NCI-H2081 treated with DMSO at 0.1 percent for 48 hours (cell line): Measurements from ENCODE around the gene ADAMTS1.

ENCODE experiments used
- DNase-seq: peaks from one replicate; lab custom pipeline; 2025; lab: John Stamatoyannopoulos, UW

Gene ADAMTS1

GRCh38 chr21:26844258-26845065 is 747 bp downstream of the ADAMTS1 start:
- DNase-seq = no peak

DNA sequence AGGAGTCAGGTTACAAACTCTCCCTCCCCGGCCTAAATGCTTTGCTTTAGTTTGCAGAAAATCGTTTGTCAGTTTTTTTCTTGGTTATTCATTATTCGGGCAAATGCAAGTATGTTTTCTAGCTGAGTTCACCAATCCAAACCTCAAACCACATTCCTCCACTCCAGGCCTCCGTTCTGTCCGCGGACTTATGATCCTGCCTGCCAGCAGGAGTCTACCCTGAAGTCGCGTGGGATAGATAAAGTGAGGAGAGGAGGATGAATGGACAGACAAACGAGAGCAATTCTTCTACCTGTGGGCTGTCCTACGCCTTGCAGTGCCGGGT is 1.3 kb downstream of the ADAMTS1 start:
- DNase-seq = no peak

DNA sequence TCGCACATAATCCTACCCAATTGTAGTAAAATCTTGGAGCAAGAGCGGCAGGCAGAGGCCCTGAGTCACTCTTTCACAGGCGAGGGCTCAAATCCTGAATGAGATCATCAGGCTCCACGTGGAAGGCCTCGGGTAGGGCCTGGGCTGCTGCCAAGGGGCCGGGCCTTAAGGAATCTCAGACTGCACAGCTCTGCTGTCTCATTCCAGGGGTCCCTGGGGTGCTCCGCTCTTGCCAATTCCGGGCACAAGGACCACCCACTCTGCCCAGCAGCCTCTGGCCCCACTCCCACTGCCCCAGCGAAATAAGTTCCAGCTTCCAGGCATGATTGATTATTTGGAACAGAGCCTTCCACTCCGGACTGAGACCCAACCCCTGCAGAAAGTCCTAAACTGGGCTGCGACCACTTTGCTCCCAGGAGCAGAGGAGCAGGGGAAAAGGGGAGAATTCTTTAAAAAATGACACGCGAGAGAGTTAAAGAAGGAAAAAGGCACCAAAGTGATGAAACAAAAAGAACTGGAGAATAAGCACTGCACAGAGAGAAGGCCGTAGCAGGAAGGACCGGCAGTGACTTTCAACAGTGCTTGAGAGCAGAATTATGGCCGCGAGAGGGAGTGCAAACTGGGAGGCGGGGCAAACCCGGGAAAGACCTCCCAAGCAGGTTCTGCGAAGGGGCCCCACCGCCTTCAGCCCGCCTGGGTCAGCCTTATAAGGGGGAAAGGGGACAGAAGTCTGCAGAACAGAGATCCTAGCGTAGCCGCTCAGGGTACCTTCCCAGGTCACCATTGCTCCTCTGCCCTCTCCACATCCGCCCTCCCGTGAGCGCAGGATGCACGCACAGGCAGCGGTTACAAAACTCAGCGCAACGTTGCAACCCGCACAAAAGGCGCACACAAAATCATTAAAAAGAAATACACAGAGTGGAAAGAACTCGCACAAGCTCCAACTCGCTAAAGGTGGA is 2.0 kb downstream of the ADAMTS1 start:
- DNase-seq = no peak

- DNase-seq = no peak
These were observed 2.9 kb downstream of the ADAMTS1 start for GRCh38 chr21:26842300-26842699.

DNA sequence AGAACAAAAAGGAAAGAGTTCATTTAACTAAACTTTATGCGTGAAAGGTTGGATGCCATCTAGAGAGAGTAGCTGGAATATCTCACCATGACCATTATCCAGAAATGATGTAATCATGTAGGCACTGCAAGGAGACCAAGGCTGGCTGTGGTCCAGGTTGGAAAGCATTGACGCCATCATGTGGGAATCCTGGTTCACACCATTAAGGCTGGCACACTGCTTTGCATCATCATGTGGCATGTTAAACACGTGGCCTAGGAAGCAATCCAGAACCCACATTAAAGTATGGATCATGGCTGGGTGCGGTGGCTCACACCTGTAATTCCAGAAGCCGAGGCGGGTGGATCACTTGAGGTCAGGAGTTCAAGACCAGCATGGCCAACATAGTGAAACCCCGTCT is 4.3 kb downstream of the ADAMTS1 start:
- no peak for DNase-seq

- DNase-seq = no peak
These were observed 5.0 kb downstream of the ADAMTS1 start for GRCh38 chr21:26840201-26840600.

DNA sequence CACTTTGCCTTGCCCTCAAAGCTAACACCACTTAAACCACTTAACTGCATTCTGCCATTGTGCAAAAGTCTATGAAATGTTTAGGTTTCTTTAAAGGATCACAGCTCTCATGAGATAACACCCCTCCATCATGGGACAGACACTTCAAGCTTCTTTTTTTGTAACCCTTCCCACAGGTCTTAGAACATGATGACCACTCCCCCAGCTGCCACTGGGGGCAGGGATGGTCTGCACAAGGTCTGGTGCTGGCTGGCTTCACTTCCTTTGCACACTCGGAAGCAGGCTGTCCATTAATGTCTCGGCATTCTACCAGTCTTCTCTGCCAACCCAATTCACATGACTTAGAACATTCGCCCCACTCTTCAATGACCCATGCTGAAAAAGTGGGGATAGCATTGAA is 7.7 kb downstream of the ADAMTS1 start:
- no peak for DNase-seq

- no peak for DNase-seq
These were observed 8.7 kb downstream of the ADAMTS1 start for GRCh38 chr21:26836528-26836927.

DNA sequence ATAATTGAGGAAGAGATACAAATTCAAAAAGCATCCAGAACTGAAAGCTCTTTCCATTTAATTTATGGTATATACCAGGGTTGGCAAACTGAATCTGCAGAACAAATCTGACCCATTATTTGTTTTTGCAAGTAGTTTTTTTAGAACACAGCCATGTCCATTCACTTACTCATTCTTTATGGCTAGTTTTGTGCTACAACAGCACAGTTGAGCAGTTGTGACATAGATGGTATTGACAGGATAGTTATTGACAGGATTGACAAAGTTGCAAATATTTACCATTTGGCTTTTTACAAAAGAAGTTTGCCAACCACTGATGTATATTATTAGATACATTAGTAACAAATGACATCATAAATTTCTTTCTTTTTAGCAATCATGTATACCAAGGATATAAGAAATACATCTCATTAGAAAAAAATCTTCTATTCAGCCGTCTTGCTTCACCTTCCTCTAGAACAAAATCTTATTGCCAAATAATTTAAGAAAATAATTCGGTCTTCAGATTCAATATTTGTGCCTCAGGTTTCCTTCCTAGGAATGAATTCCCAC is 9.4 kb downstream of the ADAMTS1 start:
- DNase-seq = no peak

GRCh38 chr21:26835027-26835713 is 10.0 kb downstream of the ADAMTS1 start:
- no peak for DNase-seq

GRCh38 chr21:26834181-26834905 is 10.9 kb downstream of the ADAMTS1 start:
- DNase-seq = no peak

- DNase-seq = no peak
These were observed 11.7 kb downstream of the ADAMTS1 start for GRCh38 chr21:26833460-26833939.

DNA sequence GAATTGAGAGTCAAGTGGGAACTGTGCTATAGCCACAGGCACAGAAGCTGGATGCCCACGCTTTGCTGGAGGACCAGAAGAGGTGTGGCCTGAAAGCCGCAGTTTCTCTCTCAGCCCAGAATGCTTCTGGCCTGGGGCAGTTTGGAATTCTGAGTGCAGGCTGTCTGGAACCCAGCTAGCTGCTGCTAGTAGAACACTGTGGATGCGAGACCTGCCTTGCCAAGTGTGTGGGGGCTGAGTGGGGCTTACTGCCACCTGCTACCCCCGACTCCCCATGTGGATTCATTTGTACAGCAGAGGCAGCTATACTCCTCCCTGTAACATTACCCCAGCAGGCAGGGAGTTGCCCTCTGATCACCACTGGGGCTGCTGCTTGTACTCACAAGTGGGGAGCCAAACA is 12.2 kb downstream of the ADAMTS1 start:
- DNase-seq = no peak

DNA sequence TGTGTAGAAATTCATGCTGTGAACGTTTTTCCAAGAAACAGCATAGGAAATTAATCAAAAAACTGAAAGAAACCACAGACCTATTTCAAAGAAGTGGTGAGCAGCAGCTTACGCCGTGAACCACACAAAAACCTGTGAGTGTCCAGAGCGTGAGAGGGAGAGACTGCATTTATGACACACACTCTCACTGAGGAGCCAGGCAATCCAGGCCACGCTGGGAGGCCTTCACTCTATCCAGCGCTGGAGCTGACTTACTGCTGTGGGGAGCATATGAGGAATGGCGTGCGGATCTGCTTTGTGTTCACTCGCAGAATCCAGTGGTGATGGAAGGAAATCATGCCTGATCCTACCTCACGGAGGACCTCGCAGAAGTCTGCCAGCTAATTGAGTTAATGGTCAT is 12.7 kb downstream of the ADAMTS1 start:
- no peak for DNase-seq

DNA sequence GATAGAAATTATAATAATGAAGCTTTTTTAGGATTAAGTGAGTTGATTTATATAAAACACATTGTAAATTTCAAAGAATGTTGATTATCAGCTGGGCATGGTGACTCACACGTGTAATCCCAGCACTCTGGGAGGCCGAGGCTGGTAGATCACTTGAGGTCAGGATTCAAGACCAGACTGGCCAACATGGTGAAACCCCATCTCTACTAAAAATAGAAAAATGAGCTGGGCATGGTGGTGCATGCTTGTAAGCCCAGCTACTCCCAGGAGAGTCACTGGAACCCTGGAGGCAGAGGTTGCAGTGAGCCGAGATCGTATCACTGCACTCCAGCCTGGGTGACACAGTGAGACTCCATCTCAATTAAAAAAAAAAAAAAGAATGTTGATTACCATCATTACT is 18.4 kb downstream of the ADAMTS1 start:
- no peak for DNase-seq

DNA sequence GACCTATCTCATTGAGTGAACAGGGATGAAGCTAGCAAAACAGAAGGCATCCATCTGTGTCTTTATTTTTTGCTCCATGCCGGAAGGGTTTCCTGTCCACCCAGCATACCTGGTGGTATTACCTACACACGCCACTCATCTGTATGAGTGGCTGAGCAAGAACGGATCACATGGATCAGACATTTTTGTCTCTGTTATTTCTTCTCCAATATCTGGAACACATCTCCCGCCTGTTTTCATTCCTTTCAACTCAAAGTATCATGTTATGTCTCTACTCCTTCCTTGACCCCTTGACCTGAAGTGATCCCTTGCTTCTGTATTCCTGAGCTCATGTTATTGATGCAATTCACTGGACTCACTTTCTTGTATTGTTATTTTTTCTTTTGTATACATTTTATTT is 24.7 kb downstream of the ADAMTS1 start:
- no peak for DNase-seq

DNA sequence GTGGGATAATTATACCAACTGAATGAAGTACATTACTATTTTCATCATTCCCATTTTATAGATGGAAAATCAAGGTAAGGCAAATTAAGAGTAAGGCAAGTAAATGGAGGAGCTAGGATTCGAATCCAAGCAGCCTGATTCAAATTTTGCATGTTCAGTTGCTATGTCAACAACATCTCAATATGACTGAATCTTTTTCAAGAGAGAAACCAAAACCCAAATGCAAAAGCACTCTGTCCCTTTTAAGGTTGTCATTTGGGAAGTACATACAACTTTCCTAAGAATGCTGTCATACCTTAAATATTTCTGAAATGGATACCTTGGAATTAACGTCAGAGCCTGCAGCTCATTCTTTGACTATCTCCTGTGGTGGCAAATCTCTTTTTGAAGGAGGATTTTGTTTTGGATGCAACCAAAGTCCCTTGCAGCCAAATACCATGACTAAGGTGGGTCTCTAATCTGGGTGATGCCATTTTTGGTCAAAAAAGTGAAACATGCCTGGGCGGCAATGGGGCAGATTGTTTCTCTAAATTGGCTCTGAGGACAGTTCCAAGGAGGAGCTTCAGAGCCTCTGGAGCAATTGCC is 25.4 kb downstream of the ADAMTS1 start:
- DNase-seq = no peak

DNA sequence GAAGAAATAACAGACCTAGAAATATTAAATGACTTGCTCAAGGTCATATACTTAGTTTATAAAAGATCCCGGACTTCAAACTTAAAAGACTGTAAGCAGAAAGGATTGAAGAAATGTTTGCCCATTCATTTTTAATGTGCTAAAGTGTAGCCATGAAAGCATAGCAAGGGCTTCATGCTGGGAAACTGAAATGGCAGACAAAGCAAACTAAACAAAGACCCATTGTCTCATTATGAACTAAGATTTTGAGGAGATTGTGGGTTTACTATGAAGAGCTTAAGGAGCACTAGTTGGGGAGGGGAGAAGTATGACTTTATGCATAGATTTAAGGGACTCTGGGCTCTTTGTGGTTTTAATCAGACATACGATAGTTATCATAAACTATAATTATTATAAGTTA is 26.3 kb downstream of the ADAMTS1 start:
- no peak for DNase-seq

DNA sequence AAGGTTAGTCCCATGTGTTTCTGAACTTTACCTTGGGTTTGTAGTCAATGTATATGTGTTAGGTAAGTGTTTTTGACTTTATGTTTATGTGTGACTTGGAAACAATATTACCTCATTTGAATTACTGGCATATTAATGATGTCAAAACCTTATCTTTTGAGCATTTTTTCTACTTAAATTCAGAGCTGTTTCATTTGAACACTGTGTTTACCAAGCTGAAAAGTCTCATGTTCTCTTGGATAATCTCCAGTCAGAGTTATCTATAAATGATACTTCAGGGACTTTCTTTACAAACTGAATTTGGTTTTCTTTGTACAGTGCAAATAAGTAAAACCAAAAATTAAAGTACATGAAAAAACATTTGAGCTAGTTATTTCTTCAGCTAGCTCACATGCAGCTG is 30.0 kb downstream of the ADAMTS1 start:
- DNase-seq = no peak

GRCh38 chr21:26814386-26814785 is 30.8 kb downstream of the ADAMTS1 start:
- DNase-seq = no peak

- DNase-seq = no peak
These were observed 31.7 kb downstream of the ADAMTS1 start for GRCh38 chr21:26813426-26813998.
